ENCODE data around the gene TRMT112. TPM values are rescaled to one million over a fixed set of nuclear protein-coding genes. Genes with fewer than 3 reads are reported as not detected.

Gene TRMT112
- total and polyA plus RNA-seq, 2 of the 8 experiments (the other 6 are each of a cell fraction or from before 2014, with no cell fraction given) = 300 to 650 TPM

DNA sequence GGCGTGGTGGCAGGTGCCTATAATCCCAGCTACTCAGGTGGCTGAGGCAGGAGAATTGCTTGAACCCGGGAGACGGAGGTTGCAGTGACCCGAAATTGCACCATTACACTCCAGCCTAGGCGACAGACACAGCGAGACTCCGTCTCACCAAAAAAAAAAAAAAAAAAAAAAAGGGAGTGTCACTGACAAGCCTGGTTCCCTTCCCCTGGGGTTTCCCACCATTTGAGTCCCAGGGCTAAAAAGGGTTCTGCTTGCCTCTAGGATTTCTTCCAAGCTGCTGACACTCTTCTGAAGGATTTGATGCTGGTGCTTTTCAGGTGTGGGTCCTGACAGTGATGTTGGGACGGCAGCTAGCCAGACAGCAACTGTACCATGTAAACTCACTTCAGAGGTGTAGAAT is 21.4 kb upstream of the TRMT112 start:
- Histone ChIP-seq H3K4me2 (ENCODE audit: insufficient read depth in 1 of 2, low read depth in 2 of 2, low read length in 2 of 2) (no peak overlapping the region), H3K56ac (replicated peaks; ENCODE audit: insufficient read length, low read depth, low read length) (no peak overlapping the region), H4K5ac (ENCODE audit: insufficient read length, low read depth, low read length) (no peak overlapping the region), H3K4me3 (ENCODE audit: extremely low read depth in 1 of 4, insufficient read depth in 2 of 4, low read depth in 3 of 4, low read length in 4 of 4) (no peak overlapping the region), H4K8ac (ENCODE audit: extremely low read depth, insufficient read depth, low read length) (no peak overlapping the region), H2BK12ac (ENCODE audit: low read depth, low read length) (no peak overlapping the region), H2BK120ac (replicated peaks; ENCODE audit: low read depth, low read length) (no peak overlapping the region), H3K23me2 (ENCODE audit: low read depth, low read length) (peaks cover 11% of the 10 kb centered on the region; the same call in 1 of the 2 replicates), H3K27me3 (replicated peaks in 1 of 4; ENCODE audit: control insufficient read depth in 3 of 4, extremely low read depth in 1 of 4, insufficient read depth in 3 of 4, low read length in 3 of 4) (peaks cover 0 to 2% (median 0%) of the 10 kb centered on the region in 4 experiments; a peak in 1 of 7 replicates), H3K27ac (ENCODE audit: low read depth, low read length) (no peak overlapping the region), H3K79me1 (ENCODE audit: low read depth, low read length) (no peaks in the 10 kb centered on the region), H4K20me1 (replicated peaks in 1 of 2; ENCODE audit: control insufficient read depth in 1 of 2, insufficient read depth in 2 of 2, low read length in 2 of 2) (no peaks in the 10 kb centered on the region), H3K23ac (ENCODE audit: insufficient read length) (no peak overlapping the region), H2BK20ac (ENCODE audit: low read length) (no peak overlapping the region), H3K36me3 (ENCODE audit: control insufficient read depth in 2 of 4, insufficient read depth in 4 of 4, low read length in 3 of 4) (no peaks in the 10 kb centered on the region), H3K18ac (ENCODE audit: extremely low read depth, low read length) (no peak overlapping the region), H3K4ac (replicated peaks; ENCODE audit: insufficient read length, low read depth, low read length) (no peak overlapping the region), H3K9ac (replicated peaks in 1 of 4; ENCODE audit: extremely low read depth in 1 of 4, low read depth in 3 of 4, low read length in 3 of 4) (no peak overlapping the region), H3K4me1 (replicated peaks in 1 of 4; ENCODE audit: control insufficient read depth in 3 of 4, insufficient read depth in 4 of 4, low read length in 3 of 4) (peaks cover 0 to 23% (median 17%) of the 10 kb centered on the region in 4 experiments; a peak in 6 of 7 replicates), H2BK5ac (ENCODE audit: low read depth, low read length) (no peak overlapping the region), H2AK5ac (ENCODE audit: low read depth, low read length) (no peak overlapping the region), H4K91ac (replicated peaks; ENCODE audit: insufficient read length, low read length) (no peak overlapping the region), H2BK15ac (ENCODE audit: low read length) (no peak overlapping the region), H3K14ac (ENCODE audit: insufficient read length) (no peak overlapping the region), H2AFZ (ENCODE audit: low read length) (no peak overlapping the region), H3K79me2 (ENCODE audit: control insufficient read depth in 1 of 2, insufficient read depth in 2 of 2, low read length in 2 of 2) (no peaks in the 10 kb centered on the region), H3K9me3 (ENCODE audit: insufficient read depth in 2 of 2, low read depth in 1 of 2, low read length in 1 of 2) (no peaks in the 10 kb centered on the region)
- DNase-seq (ENCODE audit: low read depth in 1 of 2, low spot score in 2 of 2) = no peak
- ChIA-PET CTCF (ENCODE audit: partially characterized antibody) (interaction anchor here (0.6 to 37.6 kb wide), 7 partner anchors 12 to 312 kb away, joined by 3 to 614 read pairs (median 6); partner anchors contain the start of genes CATSPERZ, CCDC88B, ESRRA and FERMT3), POLR2A (ENCODE audit: partially characterized antibody) (interaction anchor here (2.3 kb wide), 1 partner anchor 21 kb away, joined by 12 read pairs; the partner anchor contains the start of genes PRDX5 and TRMT112)
- 91% methylated on average over 5 of the region's 8 CpGs; no CpG with 5 or more reads in 1 of the 2 experiments for WGBS, 2 experiments (ENCODE audit: extremely low coverage in 1 of 2, insufficient coverage in 1 of 2, insufficient read length in 1 of 2, insufficient replicate concordance in 2 of 2, low coverage in 1 of 2, low lambda C conversion rate in 2 of 2, missing lambda C conversion rate in 1 of 2)
- no peak for FAIRE-seq
- TF ChIP-seq CREB1 (IDR thresholded peaks at IDR 0.05) (no peak), GTF2F1 (IDR thresholded peaks at IDR 0.05; ENCODE audit: borderline replicate concordance, low read depth, low read length) (no peak), FOSL1 (IDR thresholded peaks at IDR 0.05; ENCODE audit: insufficient read depth, low read depth, low read length) (no peak), BACH1 (IDR thresholded peaks at IDR 0.05; ENCODE audit: low read length) (no peak), TCF12 (IDR thresholded peaks at IDR 0.05; ENCODE audit: low read depth, low read length) (no peak), RAD21 (IDR thresholded peaks at IDR 0.05 in 1 of 2, conservative IDR thresholded peaks at IDR 0.05 in 1 of 2; ENCODE audit: low read depth in 2 of 2, low read length in 2 of 2) (no peak), ATF3 (IDR thresholded peaks at IDR 0.05; ENCODE audit: insufficient read depth, low read depth, low read length) (no peak), JUN (IDR thresholded peaks at IDR 0.05; ENCODE audit: low read depth, low read length) (no peak), EGR1 (IDR thresholded peaks at IDR 0.05; ENCODE audit: borderline replicate concordance, low read depth, low read length) (no peak), CEBPB (IDR thresholded peaks at IDR 0.05; ENCODE audit: low read depth, low read length) (no peak), EP300 (IDR thresholded peaks at IDR 0.05; ENCODE audit: borderline replicate concordance in 1 of 2, low read depth in 2 of 2, low read length in 2 of 2) (no peak)
